ENCODE data around the gene SLFN12L. TPM values are rescaled to one million over a fixed set of nuclear protein-coding genes. Genes with fewer than 3 reads are reported as not detected.

The SLFN12L gene
- 10 to 100 TPM; 28.6 to 39.5 (median 32.5) TPM for total RNA-seq
- polyA plus RNA-seq: 1 to 10 TPM in 1 of 3 donors, under 1 TPM in 2; 0.39 to 2.2 (median 0.93) TPM
- long read RNA-seq, donor 1: 0 reads
- long read RNA-seq, donor 2: 0 reads

DNA sequence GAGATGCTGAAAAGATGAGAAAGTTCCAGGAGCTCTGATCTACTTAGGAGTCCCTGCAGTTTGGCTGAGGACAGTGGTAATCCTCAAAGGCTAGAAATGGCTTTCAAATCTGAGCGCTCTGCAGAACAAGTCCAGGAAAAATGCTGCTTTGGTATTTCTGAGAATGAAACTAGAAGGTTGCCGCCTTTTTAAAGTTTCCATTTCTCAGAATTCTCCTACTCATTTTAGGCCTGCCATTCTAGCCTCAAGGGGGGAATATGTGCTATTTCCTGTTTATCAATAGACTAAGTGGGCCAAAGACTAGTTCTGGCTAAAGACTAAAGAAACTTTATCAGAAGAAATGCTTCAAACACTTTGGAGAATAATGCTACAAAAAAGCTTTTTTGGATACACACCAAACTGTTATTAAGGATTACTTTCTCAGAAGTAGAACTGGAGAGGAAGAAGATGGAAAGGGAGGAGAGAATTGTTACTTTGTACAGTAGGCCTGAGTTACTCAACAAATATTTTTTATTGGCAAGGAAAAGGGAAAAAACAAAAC lies at the start of gene SLFN12L:
TSS of gene SLFN12L (minus strand) at position 78 of the 541 bp plus-strand sequence. CDS start 15,314 bp downstream, outside the sequence.
- intact Hi-C loops (cut with DNase I; ENCODE audit: low total_unique reads): loop anchor here (5.0 to 10.0 kb wide), 2 partner anchors 293 to 365 kb away; partner anchors contain the start of gene SLFN5
- WGBS, 5 donors: 18 to 49% (median 36%) methylated on average over 2 of the region's 2 CpGs
- H3K36me3 ChIP-seq: no peaks in the 10 kb centered on the region
- no peaks in the 10 kb centered on the region for H3K27me3 ChIP-seq (replicated peaks in 1 of 7)
- no peaks in the 10 kb centered on the region for H3K9me3 ChIP-seq
- no peak for DNase-seq
- peak within 1 kb of the TSS; percentile 72 to 96 (median 90) for H3K27ac ChIP-seq
- H3K4me1 ChIP-seq: peaks cover 15 to 88% (median 50%) of the 10 kb centered on the region in 6 donors
- TF ChIP-seq POLR2A (IDR thresholded peaks at IDR 0.05): no peak
- TF ChIP-seq POLR2AphosphoS5 (IDR thresholded peaks at IDR 0.05): no peak
- TF ChIP-seq, protein P1, sequence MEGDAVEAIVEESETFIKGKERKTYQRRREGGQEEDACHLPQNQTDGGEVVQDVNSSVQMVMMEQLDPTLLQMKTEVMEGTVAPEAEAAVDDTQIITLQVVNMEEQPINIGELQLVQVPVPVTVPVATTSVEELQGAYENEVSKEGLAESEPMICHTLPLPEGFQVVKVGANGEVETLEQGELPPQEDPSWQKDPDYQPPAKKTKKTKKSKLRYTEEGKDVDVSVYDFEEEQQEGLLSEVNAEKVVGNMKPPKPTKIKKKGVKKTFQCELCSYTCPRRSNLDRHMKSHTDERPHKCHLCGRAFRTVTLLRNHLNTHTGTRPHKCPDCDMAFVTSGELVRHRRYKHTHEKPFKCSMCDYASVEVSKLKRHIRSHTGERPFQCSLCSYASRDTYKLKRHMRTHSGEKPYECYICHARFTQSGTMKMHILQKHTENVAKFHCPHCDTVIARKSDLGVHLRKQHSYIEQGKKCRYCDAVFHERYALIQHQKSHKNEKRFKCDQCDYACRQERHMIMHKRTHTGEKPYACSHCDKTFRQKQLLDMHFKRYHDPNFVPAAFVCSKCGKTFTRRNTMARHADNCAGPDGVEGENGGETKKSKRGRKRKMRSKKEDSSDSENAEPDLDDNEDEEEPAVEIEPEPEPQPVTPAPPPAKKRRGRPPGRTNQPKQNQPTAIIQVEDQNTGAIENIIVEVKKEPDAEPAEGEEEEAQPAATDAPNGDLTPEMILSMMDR (IDR thresholded peaks at IDR 0.05 in 8 of 11, conservative IDR thresholded peaks at IDR 0.05 in 3 of 11): no peak
- peak within 1 kb of the TSS; percentile 5 to 66 (median 41) for H3K4me3 ChIP-seq

- Histone ChIP-seq H3K27me3 (replicated peaks in 1 of 7) (no peaks in the 10 kb centered on the region), H3K27ac (peak overlapping the region; percentile 90 to 97 (median 96)), H3K4me3 (peak overlapping the region; percentile 53 to 81 (median 65)), H3K36me3 (peaks cover 0 to 3% (median 0%) of the 10 kb centered on the region in 6 donors), H3K9me3 (no peaks in the 10 kb centered on the region), H3K4me1 (peaks cover 14 to 49% (median 33%) of the 10 kb centered on the region in 6 donors)
- intact Hi-C loops (cut with DNase I; ENCODE audit: low total_unique reads): no loop called here
- TF ChIP-seq, protein P1 (IDR thresholded peaks at IDR 0.05 in 8 of 11, conservative IDR thresholded peaks at IDR 0.05 in 3 of 11): no peak
- TF ChIP-seq POLR2A (IDR thresholded peaks at IDR 0.05) (no peak), POLR2AphosphoS5 (IDR thresholded peaks at IDR 0.05) (no peak)
- 23 to 30% (median 27%) methylated on average over 7 of the region's 7 CpGs for WGBS, 5 donors
- no peak for DNase-seq
These were observed 49.1 kb upstream of the SLFN12L start for GRCh38 chr17:35586569-35587073.

DNA sequence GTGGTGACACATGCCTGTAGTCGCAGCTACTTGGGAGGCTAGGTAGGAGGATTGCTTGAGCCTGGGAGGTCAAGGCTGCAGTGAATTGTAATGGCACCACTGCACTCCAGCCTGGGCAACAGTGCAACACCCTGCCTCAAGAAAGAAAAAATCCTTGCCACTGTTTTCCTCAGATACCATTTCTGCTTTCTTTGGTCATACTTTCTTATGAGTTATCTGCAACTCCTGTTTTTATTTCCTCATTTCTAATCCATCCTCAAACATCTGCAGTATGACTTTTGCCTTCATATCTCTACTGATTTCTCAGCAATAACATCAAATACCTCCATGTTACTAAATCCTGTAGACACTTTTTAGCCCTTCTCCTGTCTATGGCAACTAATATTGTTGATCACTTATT lies 46.6 kb upstream of the SLFN12L start:
- TF ChIP-seq POLR2A (IDR thresholded peaks at IDR 0.05): no peak
- TF ChIP-seq, protein P1 (IDR thresholded peaks at IDR 0.05 in 8 of 11, conservative IDR thresholded peaks at IDR 0.05 in 3 of 11): no peak
- no peak for TF ChIP-seq POLR2AphosphoS5 (IDR thresholded peaks at IDR 0.05)
- Histone ChIP-seq H3K4me3 (no peak overlapping the region), H3K27me3 (replicated peaks in 1 of 7) (no peaks in the 10 kb centered on the region), H3K4me1 (peaks cover 14 to 31% (median 23%) of the 10 kb centered on the region in 6 donors), H3K9me3 (no peaks in the 10 kb centered on the region), H3K27ac (no peak overlapping the region), H3K36me3 (no peaks in the 10 kb centered on the region)
- DNase-seq: no peak
- WGBS, 5 donors: 71 to 100% (median 82%) methylated on average over 1 of the region's 1 CpG
- intact Hi-C loops (cut with DNase I; ENCODE audit: low total_unique reads): no loop called here

GRCh38 chr17:35578929-35579432 lies 41.5 kb upstream of the SLFN12L start:
- WGBS, 5 donors: 2 to 6% (median 3%) methylated on average over 11 of the region's 11 CpGs
- no peak for DNase-seq

More at GRCh38 chr17:35578929-35579432, 41.5 kb upstream of the SLFN12L start:
- Histone ChIP-seq H3K4me1 (peaks cover 14 to 31% (median 22%) of the 10 kb centered on the region in 6 donors), H3K4me3 (peak overlapping the region; percentile 53 to 75 (median 58)), H3K27ac (peak overlapping the region; percentile 88 to 95 (median 92)), H3K36me3 (peaks cover 0 to 23% (median 12%) of the 10 kb centered on the region in 6 donors), H3K27me3 (replicated peaks in 1 of 7) (no peaks in the 10 kb centered on the region), H3K9me3 (no peaks in the 10 kb centered on the region)
- TF ChIP-seq POLR2A (IDR thresholded peaks at IDR 0.05) (no peak), POLR2AphosphoS5 (IDR thresholded peaks at IDR 0.05) (no peak)
- TF ChIP-seq, protein P1 (IDR thresholded peaks at IDR 0.05 in 8 of 11, conservative IDR thresholded peaks at IDR 0.05 in 3 of 11): no peak
- intact Hi-C loops (cut with DNase I; ENCODE audit: low total_unique reads): no loop called here

Measured in spleen (tissue), 13 donors.